Endothelial cell of umbilical vein (primary cell): Measurements from ENCODE around the gene DHRS7B. TPM values are rescaled to one million over a fixed set of nuclear protein-coding genes. Genes with fewer than 3 reads are reported as not detected.

Source experiments
- BruUV-seq: library from RNA; stranded (reverse); fragments of 400-500 nt; replicated peaks from 2 replicates; lab custom pipeline; 2021; lab: Mats Ljungman, UMichigan
- CTCF ChIA-PET: fragments of 300-600, 350-600 bp; sonication (Branson Sonifier 250); formaldehyde crosslinking; loops from one replicate; lab custom pipeline; 2021; ENCODE audit warnings: antibody characterized with exemption, inconsistent platforms; lab: Charles Lee
- POLR2A ChIA-PET: fragments of 300-600, 350-600 bp; sonication (Branson Sonifier 250); formaldehyde crosslinking; loops from one replicate; lab custom pipeline; 2021; ENCODE audit warnings: antibody characterized with exemption, inconsistent platforms; lab: Charles Lee
- DNase-seq: peaks from one replicate; pipeline ENCODE4 v3.0.0-alpha.2; 2011; ENCODE audit warnings: low read depth, low spot score
- FAIRE-seq: peaks from 2 replicates; lab custom pipeline; 2011; peaks lifted over from hg19 to GRCh38; lab: Jason Lieb, UNC
- H2AFZ ChIP-seq: 2 replicates; pipeline ENCODE4 v1.6.0; 2012; ENCODE audit warnings: low read depth, low read length, control low read depth, inconsistent platforms
- H3K27ac ChIP-seq: 2 replicates; pipeline ENCODE4 v1.5.1; 2011; ENCODE audit warnings: low read depth, mild to moderate bottlenecking, control low read depth, low read length, moderate library complexity; ENCODE audit not compliant: insufficient read depth
- H3K27me3 ChIP-seq, 2 experiments: 2 replicates each; pipeline versions ENCODE4 v1.6.0 to v1.6.1; 2011; ENCODE audit warnings: low read length in 2 of 2, mixed read lengths in 1 of 2; ENCODE audit not compliant: control insufficient read depth in 2 of 2, insufficient read depth in 2 of 2
- H3K36me3 ChIP-seq, 2 experiments: 2 replicates in 1 of 2; 3 replicates in 1 of 2; pipeline ENCODE4 v1.5.1; 2011; ENCODE audit warnings: low read length in 2 of 2, mild to moderate bottlenecking in 1 of 2, moderate library complexity in 1 of 2; ENCODE audit not compliant: control insufficient read depth in 2 of 2, insufficient read depth in 2 of 2; ENCODE audit errors: extremely low read depth in 1 of 2
- H3K4me1 ChIP-seq: 3 replicates; pipeline ENCODE4 v1.5.1; 2011; ENCODE audit warnings: mild to moderate bottlenecking, low read length; ENCODE audit not compliant: control insufficient read depth, insufficient read depth; ENCODE audit errors: extremely low read depth
- H3K4me2 ChIP-seq: 2 replicates; pipeline ENCODE4 v1.6.1; 2011; ENCODE audit warnings: low read length, control low read depth, mixed read lengths; ENCODE audit not compliant: insufficient read depth
- H3K4me3 ChIP-seq, 3 experiments: fragments of 200-600 bp in 1 of 3; sonication (generic), shearing (Covaris generic) in 1 of 3; replicated peaks in 1 of 3; 2 replicates each; pipeline ENCODE4 v1.5.1; 2011 to 2016; ENCODE audit warnings: control low read depth in 3 of 3, low read length in 3 of 3, mild to moderate bottlenecking in 2 of 3, inconsistent platforms in 1 of 3, low read depth in 1 of 3, moderate library complexity in 1 of 3; ENCODE audit not compliant: insufficient read depth in 1 of 3
- H3K79me2 ChIP-seq: 2 replicates; pipeline ENCODE4 v1.6.0; 2012; ENCODE audit warnings: low read length, inconsistent platforms; ENCODE audit not compliant: control insufficient read depth, insufficient read depth
- H3K9ac ChIP-seq: replicated peaks from 2 replicates; pipeline ENCODE3; 2011; ENCODE audit warnings: low read length, control low read depth; ENCODE audit not compliant: insufficient read depth; ENCODE audit errors: extremely low read depth
- H3K9me1 ChIP-seq: replicated peaks from 3 replicates; pipeline ENCODE4 v1.6.0; 2011; ENCODE audit warnings: mild to moderate bottlenecking, low read length; ENCODE audit not compliant: control insufficient read depth, insufficient read depth; ENCODE audit errors: extremely low read depth
- H3K9me3 ChIP-seq: replicated peaks from 2 replicates; pipeline ENCODE4 v1.5.1; 2012; ENCODE audit warnings: low read length, inconsistent platforms; ENCODE audit not compliant: control insufficient read depth, insufficient read depth
- H4K20me1 ChIP-seq: replicated peaks from 2 replicates; pipeline ENCODE3; 2011; ENCODE audit warnings: mild to moderate bottlenecking, low read length; ENCODE audit not compliant: control insufficient read depth, insufficient read depth; ENCODE audit errors: extremely low read depth
- CTCF ChIP-seq, 2 donors: IDR thresholded peaks; 1 replicate in 1 of 2; 2 replicates in 1 of 2; pipeline ENCODE4 v1.5.1; 2011; ENCODE audit warnings: low read length in 2 of 2, mild to moderate bottlenecking in 2 of 2, moderate library complexity in 2 of 2, control low read depth in 1 of 2, inconsistent platforms in 1 of 2, low read depth in 1 of 2; ENCODE audit not compliant: insufficient read depth in 1 of 2; ENCODE audit errors: extremely low read depth in 1 of 2
- EZH2 ChIP-seq: IDR thresholded peaks from 2 replicates; pipeline ENCODE4 v1.6.1; 2012; ENCODE audit warnings: borderline replicate concordance, low read depth, mild to moderate bottlenecking, moderate library complexity, low read length, inconsistent platforms; ENCODE audit not compliant: severe bottlenecking
- FOS ChIP-seq: IDR thresholded peaks from 2 replicates; pipeline ENCODE4 v1.6.1; 2011; ENCODE audit warnings: mild to moderate bottlenecking, low read length, moderate library complexity, borderline replicate concordance; ENCODE audit not compliant: insufficient read depth
- GATA2 ChIP-seq: IDR thresholded peaks from 2 replicates; pipeline ENCODE4 v1.7.0; 2011; ENCODE audit warnings: low read depth, mild to moderate bottlenecking, moderate library complexity, mixed read lengths, low read length; ENCODE audit not compliant: insufficient read length, insufficient read depth
- MAX ChIP-seq: IDR thresholded peaks from 2 replicates; pipeline ENCODE4 v1.6.1; 2011; ENCODE audit not compliant: insufficient read depth, insufficient read length
- MYC ChIP-seq: IDR thresholded peaks from one replicate; pipeline ENCODE4 v1.6.1; 2011; ENCODE audit warnings: mild to moderate bottlenecking, low read depth, low read length
- POLR2A ChIP-seq: IDR thresholded peaks from 2 replicates; pipeline ENCODE4 v1.6.1; 2012; ENCODE audit warnings: low read depth, mild to moderate bottlenecking, control low read depth, low read length
- POLR2AphosphoS5 ChIP-seq: IDR thresholded peaks from 2 replicates; pipeline ENCODE4 v1.6.1; 2012; ENCODE audit warnings: low read depth, mild to moderate bottlenecking, control low read depth, low read length, moderate library complexity; ENCODE audit not compliant: insufficient read depth
- dilution Hi-C: fragments of 300-500 bp; cut with MboI; formaldehyde crosslinking; loops from one replicate; pipeline ENCODE4 v1.15.0; 2019; ENCODE audit warnings: low sequenced_read_pairs; ENCODE audit not compliant: extremely low pct_ligation_motif_present
- intact Hi-C: fragments of 100-400 bp; cut with micrococcal nuclease; formaldehyde crosslinking; loops from one replicate; pipeline ENCODE4 v1.10.0; 2022
- polyA plus RNA-seq, 4 experiments: library from polyadenylated mRNA; depleted of rRNA in 3 of 4; stranded (reverse) in 3 of 4; unstranded in 1 of 4; fragments of >200 nt; gene quantifications; 2 replicates each; pipeline versions ENCODE4 v1.2.1 to v1.2.3, GENCODE V29; 2011 to 2012; ENCODE audit warnings: missing spikeins in 1 of 4
- total RNA-seq: library from RNA; stranded (reverse); gene quantifications from 2 replicates; pipeline ENCODE4 v1.2.3, GENCODE V29; 2021

Gene DHRS7B
- total and polyA plus RNA-seq, 2 donors (not counting 3 experiments of a cell fraction or from before 2014, with no cell fraction given): 14.0 to 28.1 TPM

GRCh38 chr17:21214777-21215541, 88.2 kb downstream of the DHRS7B start:
- BruUV-seq: no TSS peak
- Histone ChIP-seq H3K9ac (peak overlapping the region; percentile 96), H2AFZ (peak overlapping the region; percentile 80), H3K27ac (peak overlapping the region; percentile 77), H3K4me3 (peak overlapping the region; percentile 43 to 96 (median 96)), H3K4me2 (peak overlapping the region; percentile 76), H3K27me3 (no peaks in the 10 kb centered on the region), H3K9me3 (no peaks in the 10 kb centered on the region), H3K36me3 (peaks cover 0 to 2% of the 10 kb centered on the region in 2 experiments), H3K4me1 (peaks cover 20% of the 10 kb centered on the region), H3K79me2 (peaks cover 52% of the 10 kb centered on the region), H3K9me1 (no peaks in the 10 kb centered on the region), H4K20me1 (no peaks in the 10 kb centered on the region)
- no peak for DNase-seq
- TF ChIP-seq MYC (no peak), POLR2A (peak; percentile 11), EZH2 (no peak), MAX (no peak), FOS (no peak), GATA2 (no peak), POLR2AphosphoS5 (no peak), CTCF (IDR thresholded peaks at IDR 0.05; ENCODE audit: extremely low read depth in 1 of 2, insufficient read depth in 1 of 2, low read depth in 1 of 2, low read length in 2 of 2) (no peak)
- dilution Hi-C loops (no loop called here), intact Hi-C loops (loop anchor here (1.0 to 10.0 kb wide), 7 partner anchors 38 to 172 kb away; partner anchors contain the start of genes DHRS7B, MAP2K3, NATD1 and USP22)
- CTCF ChIA-PET: interaction anchor here (1.0 to 4.5 kb wide), 3 partner anchors 12 to 298 kb away, joined by 3 to 35 read pairs (median 4); no protein-coding TSS in a partner anchor
- POLR2A ChIA-PET: no interaction called here
- peak; percentile 65 for FAIRE-seq
